ENCODE data around the gene UBAC2. TPM values are rescaled to one million over a fixed set of nuclear protein-coding genes. Genes with fewer than 3 reads are reported as not detected.

UBAC2 gene
- polyA plus RNA-seq, 3 donors: 59.6 to 113 (median 96.7) TPM

DNA sequence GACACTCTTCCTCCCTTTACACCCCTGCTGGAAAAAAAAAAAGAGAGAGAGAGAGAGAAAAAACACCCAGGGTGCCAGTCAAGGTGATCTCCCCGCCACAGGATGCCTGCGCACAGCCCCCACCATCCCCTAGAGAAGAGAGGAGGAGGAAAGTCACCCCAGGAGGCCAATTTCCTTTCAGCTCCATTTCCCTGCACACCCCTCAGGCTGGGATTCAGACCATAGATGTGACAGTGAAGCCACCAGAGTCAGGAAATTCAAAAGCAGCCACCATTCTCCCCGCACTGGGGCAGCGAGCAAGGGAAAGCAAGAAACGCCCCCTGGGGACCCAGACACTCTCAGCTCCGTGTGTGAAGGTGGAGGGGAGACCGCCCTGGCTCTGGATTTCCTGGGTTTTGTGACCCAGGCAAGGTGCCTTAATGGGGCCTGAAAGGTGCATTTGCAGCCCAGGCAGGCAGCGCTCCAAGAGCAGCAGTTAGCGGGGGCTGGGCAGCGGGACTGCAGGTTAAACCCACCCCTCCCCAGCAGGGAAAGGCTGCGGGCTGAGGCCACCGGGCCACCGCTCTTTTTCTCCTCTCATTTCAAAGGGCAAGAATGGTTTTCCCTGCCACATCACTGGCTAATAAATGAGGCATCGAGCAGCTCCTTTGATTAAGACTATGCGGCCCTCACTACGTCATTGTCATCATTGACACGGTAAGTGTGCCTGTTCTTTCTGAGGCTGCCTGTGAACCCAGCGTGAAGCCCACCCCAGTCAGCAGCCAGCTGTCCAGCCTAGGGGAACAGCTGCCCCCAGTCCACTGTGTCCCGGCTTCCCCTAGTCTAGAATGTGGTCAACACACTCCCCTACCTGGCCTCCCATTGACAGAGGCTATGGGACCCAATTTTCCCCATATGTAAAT, 216.8 kb downstream of the UBAC2 start:
- Mint-ChIP-seq H3K4me3 (no peak overlapping the region), H3K27ac (no peak overlapping the region), H3K36me3 (peaks cover 5 to 8% of the 10 kb centered on the region in 2 donors), H3K27me3 (ENCODE audit: low read depth in 3 of 3) (peaks cover 26 to 36% (median 36%) of the 10 kb centered on the region in 3 donors), H3K9me3 (peaks cover 0 to 4% (median 0%) of the 10 kb centered on the region in 7 donors), H3K4me1 (peaks cover 28% of the 10 kb centered on the region)
- H3K9ac ChIP-seq (ENCODE audit: insufficient read depth, low read length, poor library complexity, severe bottlenecking): no peak overlapping the region
- H3K9me3 ChIP-seq (replicated peaks in 1 of 2; ENCODE audit: control insufficient read depth in 1 of 2, insufficient read depth in 1 of 2, low read length in 2 of 2): no peaks in the 10 kb centered on the region
- H3K4me1 ChIP-seq (ENCODE audit: control insufficient read depth in 1 of 2, insufficient read depth in 2 of 2, low read length in 2 of 2): peaks cover 41 to 48% of the 10 kb centered on the region in 2 donors
- H3K36me3 ChIP-seq (replicated peaks in 1 of 2; ENCODE audit: control insufficient read depth in 1 of 2, insufficient read depth in 2 of 2, low read length in 2 of 2): no peaks in the 10 kb centered on the region
- intact Hi-C loops (cut with micrococcal nuclease): no loop called here
- TF ChIP-seq, protein P1, sequence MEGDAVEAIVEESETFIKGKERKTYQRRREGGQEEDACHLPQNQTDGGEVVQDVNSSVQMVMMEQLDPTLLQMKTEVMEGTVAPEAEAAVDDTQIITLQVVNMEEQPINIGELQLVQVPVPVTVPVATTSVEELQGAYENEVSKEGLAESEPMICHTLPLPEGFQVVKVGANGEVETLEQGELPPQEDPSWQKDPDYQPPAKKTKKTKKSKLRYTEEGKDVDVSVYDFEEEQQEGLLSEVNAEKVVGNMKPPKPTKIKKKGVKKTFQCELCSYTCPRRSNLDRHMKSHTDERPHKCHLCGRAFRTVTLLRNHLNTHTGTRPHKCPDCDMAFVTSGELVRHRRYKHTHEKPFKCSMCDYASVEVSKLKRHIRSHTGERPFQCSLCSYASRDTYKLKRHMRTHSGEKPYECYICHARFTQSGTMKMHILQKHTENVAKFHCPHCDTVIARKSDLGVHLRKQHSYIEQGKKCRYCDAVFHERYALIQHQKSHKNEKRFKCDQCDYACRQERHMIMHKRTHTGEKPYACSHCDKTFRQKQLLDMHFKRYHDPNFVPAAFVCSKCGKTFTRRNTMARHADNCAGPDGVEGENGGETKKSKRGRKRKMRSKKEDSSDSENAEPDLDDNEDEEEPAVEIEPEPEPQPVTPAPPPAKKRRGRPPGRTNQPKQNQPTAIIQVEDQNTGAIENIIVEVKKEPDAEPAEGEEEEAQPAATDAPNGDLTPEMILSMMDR (IDR thresholded peaks at IDR 0.05): no peak
- no peak overlapping the region for H3K4me3 ChIP-seq (replicated peaks in 1 of 3; ENCODE audit: low read depth in 2 of 3, low read length in 3 of 3)
- no peak for DNase-seq
- peaks cover 3 to 9% of the 10 kb centered on the region in 2 donors for H3K27me3 ChIP-seq (ENCODE audit: control insufficient read depth in 2 of 2, insufficient read depth in 2 of 2, low read length in 2 of 2)
- no peak overlapping the region for H3K27ac ChIP-seq (ENCODE audit: low read depth in 1 of 2, low read length in 2 of 2)
- no peak overlapping the region for H3K4me2 ChIP-seq (replicated peaks; ENCODE audit: extremely low read depth, low read length, poor library complexity, severe bottlenecking)
- no peak overlapping the region for H2AFZ ChIP-seq (ENCODE audit: insufficient read depth, low read depth, low read length, poor library complexity, severe bottlenecking)
- WGBS (ENCODE audit: insufficient coverage): 96% methylated on average over 17 of the region's 19 CpGs
- H4K20me1 ChIP-seq (ENCODE audit: insufficient read depth, low read length): no peaks in the 10 kb centered on the region
- no peaks in the 10 kb centered on the region for H3K79me2 ChIP-seq (ENCODE audit: insufficient read depth, low read length)

DNA sequence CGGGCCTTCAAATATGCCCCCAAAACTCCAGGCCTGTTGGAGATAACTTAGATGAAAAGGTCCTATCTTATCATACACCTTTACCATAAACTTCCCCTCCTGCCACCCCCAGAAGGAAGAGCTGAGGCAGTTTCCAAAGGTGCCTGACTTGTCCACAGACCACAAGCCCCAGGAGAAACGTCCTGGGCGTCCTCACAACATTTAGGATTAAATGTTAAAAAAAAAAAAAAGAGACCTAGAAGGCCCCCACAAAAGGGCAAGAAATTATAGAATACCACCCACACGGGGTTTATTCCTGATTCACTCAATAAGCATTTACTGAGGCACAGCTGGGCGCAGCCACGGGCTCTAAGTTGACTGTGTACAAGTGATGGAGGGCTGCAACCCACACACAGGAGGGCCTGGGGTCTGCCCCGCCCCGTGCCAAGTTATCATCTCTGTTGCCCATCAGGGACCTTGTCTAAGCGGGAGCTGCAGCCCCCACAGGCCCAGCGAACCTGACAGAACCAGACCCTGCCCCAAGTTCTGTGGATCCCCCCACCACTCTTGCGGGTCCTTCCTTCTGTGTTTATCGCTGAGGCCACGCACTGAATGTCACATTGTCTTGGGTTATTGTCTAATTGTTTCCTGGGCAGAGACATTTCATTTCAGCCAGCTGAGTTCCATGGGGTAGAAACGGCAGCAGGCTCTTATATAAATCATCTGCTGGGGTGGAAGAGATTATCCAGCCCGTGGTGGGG, 217.6 kb downstream of the UBAC2 start:
- Histone ChIP-seq H3K79me2 (ENCODE audit: insufficient read depth, low read length) (no peaks in the 10 kb centered on the region), H3K4me2 (replicated peaks; ENCODE audit: extremely low read depth, low read length, poor library complexity, severe bottlenecking) (no peak overlapping the region), H3K36me3 (replicated peaks in 1 of 2; ENCODE audit: control insufficient read depth in 1 of 2, insufficient read depth in 2 of 2, low read length in 2 of 2) (no peaks in the 10 kb centered on the region), H3K27me3 (ENCODE audit: control insufficient read depth in 2 of 2, insufficient read depth in 2 of 2, low read length in 2 of 2) (peaks cover 3 to 9% of the 10 kb centered on the region in 2 donors), H3K9ac (ENCODE audit: insufficient read depth, low read length, poor library complexity, severe bottlenecking) (no peak overlapping the region), H3K4me1 (ENCODE audit: control insufficient read depth in 1 of 2, insufficient read depth in 2 of 2, low read length in 2 of 2) (peaks cover 49 to 57% of the 10 kb centered on the region in 2 donors), H3K4me3 (replicated peaks in 1 of 3; ENCODE audit: low read depth in 2 of 3, low read length in 3 of 3) (no peak overlapping the region), H3K27ac (ENCODE audit: low read depth in 1 of 2, low read length in 2 of 2) (no peak overlapping the region), H4K20me1 (ENCODE audit: insufficient read depth, low read length) (no peaks in the 10 kb centered on the region), H3K9me3 (replicated peaks in 1 of 2; ENCODE audit: control insufficient read depth in 1 of 2, insufficient read depth in 1 of 2, low read length in 2 of 2) (no peaks in the 10 kb centered on the region), H2AFZ (ENCODE audit: insufficient read depth, low read depth, low read length, poor library complexity, severe bottlenecking) (no peak overlapping the region)
- Mint-ChIP-seq H3K27me3 (ENCODE audit: low read depth in 3 of 3) (peaks cover 26 to 37% (median 36%) of the 10 kb centered on the region in 3 donors), H3K9me3 (peaks cover 0 to 4% (median 0%) of the 10 kb centered on the region in 7 donors), H3K27ac (no peak overlapping the region), H3K36me3 (peaks cover 5 to 9% of the 10 kb centered on the region in 2 donors), H3K4me1 (peaks cover 36% of the 10 kb centered on the region), H3K4me3 (no peak overlapping the region)
- intact Hi-C loops (cut with micrococcal nuclease): no loop called here
- TF ChIP-seq, protein P1 (IDR thresholded peaks at IDR 0.05): no peak
- WGBS (ENCODE audit: insufficient coverage): 73% methylated on average over 9 of the region's 15 CpGs
- DNase-seq: no peak

All from CD14-positive monocyte (primary cell).